HepG2 (cell line): Measurements from ENCODE around the gene FKBP8. TPM values are rescaled to one million over a fixed set of nuclear protein-coding genes. Genes with fewer than 3 reads are reported as not detected.

ENCODE experiments used
- CBFB ChIP-seq: sonication (generic); formaldehyde crosslinking; IDR thresholded peaks from 2 replicates; pipeline ENCODE4 v1.4.0; 2020; ENCODE audit warnings: missing genetic modification reagents
- ISL2 ChIP-seq: sonication (generic); formaldehyde crosslinking; IDR thresholded peaks from 2 replicates; pipeline ENCODE4 v1.5.0; 2020; ENCODE audit warnings: missing genetic modification reagents
- KLF15 ChIP-seq: sonication (generic); formaldehyde crosslinking; IDR thresholded peaks from 2 replicates; pipeline ENCODE4 v1.8.1; 2023; ENCODE audit warnings: borderline replicate concordance, mild to moderate bottlenecking, inconsistent platforms, missing genetic modification reagents, mixed read lengths
- NFKBIZ ChIP-seq: IDR thresholded peaks from 2 replicates; pipeline ENCODE4 v1.6.1; 2018; ENCODE audit warnings: missing genetic modification reagents, missing compliant biosample characterization
- SIX4 ChIP-seq: sonication (generic); formaldehyde crosslinking; IDR thresholded peaks from 2 replicates; pipeline ENCODE4 v1.4.0; 2020; ENCODE audit warnings: missing genetic modification reagents
- ZC3H13 ChIP-seq: sonication (generic); formaldehyde crosslinking; IDR thresholded peaks from 2 replicates; pipeline ENCODE4 v1.8.1; 2023; ENCODE audit warnings: mild to moderate bottlenecking, missing genetic modification reagents, moderate library complexity
- ZMYM4 ChIP-seq: sonication (generic); formaldehyde crosslinking; IDR thresholded peaks from 2 replicates; pipeline ENCODE4 v1.8.1; 2023; ENCODE audit warnings: mild to moderate bottlenecking, missing genetic modification reagents
- ZNF256 ChIP-seq: sonication (generic); formaldehyde crosslinking; conservative IDR thresholded peaks from 2 replicates; pipeline ENCODE4 v1.4.0; 2020; ENCODE audit warnings: missing genetic modification reagents
- ZNF7 ChIP-seq: IDR thresholded peaks from 2 replicates; pipeline ENCODE4 v1.6.1; 2016; ENCODE audit warnings: missing biosample characterization, missing genetic modification reagents
- polyA plus RNA-seq, 8 experiments: library from polyadenylated mRNA; depleted of rRNA in 3 of 8; stranded (reverse) in 7 of 8; unstranded in 1 of 8; fragments of >200 nt; fragmentation: Illumina TruSeq in 4 of 8; extraction: Trizol in 4 of 8; gene quantifications; 2 replicates each; pipeline versions ENCODE4 v1.2.1 to v1.2.3, GENCODE V29; 2011 to 2016; ENCODE audit warnings: low read depth in 4 of 8, missing spikeins in 1 of 8, mixed read lengths in 1 of 8; ENCODE audit not compliant: insufficient read depth in 1 of 8
- total RNA-seq, 5 experiments: library from RNA; depleted of rRNA; stranded (reverse); fragments of >200 nt; fragmentation: Illumina TruSeq; extraction: Trizol; gene quantifications; 2 replicates each; pipeline ENCODE4 v1.2.3, GENCODE V29; 2016; ENCODE audit warnings: low read depth in 1 of 5
- TF ChIP-seq, protein P1 (sequence below): sonication (generic); formaldehyde crosslinking; conservative IDR thresholded peaks from 2 replicates; pipeline ENCODE4 v1.4.0; 2020; ENCODE audit warnings: missing genetic modification reagents
- TF ChIP-seq, protein P2 (sequence below): IDR thresholded peaks from 2 replicates; pipeline ENCODE4 v1.6.1; 2016; ENCODE audit warnings: missing compliant biosample characterization, missing genetic modification reagents, borderline replicate concordance
- TF ChIP-seq, protein P3 (sequence below): IDR thresholded peaks from 2 replicates; pipeline ENCODE4 v1.6.1; 2012; ENCODE audit warnings: low read length, improper control_type of control experiment
- TF ChIP-seq, protein P4 (sequence below): sonication (generic); formaldehyde crosslinking; IDR thresholded peaks from 2 replicates; pipeline ENCODE4 v1.8.1; 2023; ENCODE audit warnings: mild to moderate bottlenecking, missing genetic modification reagents
- TF ChIP-seq, protein P5 (sequence below): conservative IDR thresholded peaks from 2 replicates; pipeline ENCODE4 v1.6.1; 2018; ENCODE audit warnings: missing genetic modification reagents
- TF ChIP-seq, protein P6 (sequence below): sonication (generic); formaldehyde crosslinking; IDR thresholded peaks from 2 replicates; pipeline ENCODE4 v1.5.1; 2020; ENCODE audit warnings: mild to moderate bottlenecking, missing genetic modification reagents, moderate library complexity
- TF ChIP-seq, protein P7 (sequence below): sonication (generic); formaldehyde crosslinking; IDR thresholded peaks from 2 replicates; pipeline ENCODE4 v1.9.0; 2021; ENCODE audit warnings: missing genetic modification reagents, borderline replicate concordance

FKBP8 gene
- total and polyA plus RNA-seq, 2 of the 13 experiments (the other 11 are each of a cell fraction or from before 2014, with no cell fraction given), result 81.7 to 93.9 TPM

DNA sequence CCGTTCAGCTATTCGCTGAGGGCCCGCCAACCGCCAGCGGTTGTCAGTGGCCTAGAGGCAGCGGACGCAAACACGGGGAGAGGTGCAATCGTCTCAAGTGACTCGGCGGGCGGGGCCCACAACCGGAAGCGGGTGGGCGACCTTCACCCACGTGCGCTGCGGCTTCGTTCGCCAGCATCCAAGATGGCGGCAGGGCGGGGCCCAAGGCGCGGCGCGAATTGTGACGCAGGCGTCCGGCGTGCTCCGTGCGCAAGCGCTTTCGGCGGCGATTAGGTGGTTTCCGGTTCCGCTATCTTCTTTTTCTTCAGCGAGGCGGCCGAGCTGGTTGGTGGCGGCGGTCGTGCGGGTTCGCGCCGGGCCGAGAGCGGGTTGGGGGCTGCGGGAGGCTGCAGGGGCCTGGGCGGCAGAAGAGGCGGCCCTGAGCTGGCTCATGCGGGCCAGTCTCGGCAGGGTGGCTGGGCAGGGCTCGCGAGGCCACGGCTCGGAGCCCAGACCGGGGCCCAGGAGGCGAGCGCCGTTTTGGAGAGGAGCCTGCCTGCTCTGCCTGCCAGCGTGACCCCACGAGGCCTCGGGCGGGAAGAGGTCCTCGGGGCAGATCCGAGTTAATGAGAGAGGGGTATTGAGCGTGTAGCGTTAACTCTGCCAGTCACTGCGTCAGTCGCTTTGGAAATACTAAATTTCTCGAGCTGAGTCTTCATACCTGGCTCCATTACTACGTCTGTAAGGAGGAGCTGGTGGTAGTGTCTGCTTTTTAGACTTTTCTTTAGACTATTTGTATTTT lies 28.4 kb upstream of the FKBP8 start, which contains the start of gene UBA52 (continued):
- TF ChIP-seq, protein P1, sequence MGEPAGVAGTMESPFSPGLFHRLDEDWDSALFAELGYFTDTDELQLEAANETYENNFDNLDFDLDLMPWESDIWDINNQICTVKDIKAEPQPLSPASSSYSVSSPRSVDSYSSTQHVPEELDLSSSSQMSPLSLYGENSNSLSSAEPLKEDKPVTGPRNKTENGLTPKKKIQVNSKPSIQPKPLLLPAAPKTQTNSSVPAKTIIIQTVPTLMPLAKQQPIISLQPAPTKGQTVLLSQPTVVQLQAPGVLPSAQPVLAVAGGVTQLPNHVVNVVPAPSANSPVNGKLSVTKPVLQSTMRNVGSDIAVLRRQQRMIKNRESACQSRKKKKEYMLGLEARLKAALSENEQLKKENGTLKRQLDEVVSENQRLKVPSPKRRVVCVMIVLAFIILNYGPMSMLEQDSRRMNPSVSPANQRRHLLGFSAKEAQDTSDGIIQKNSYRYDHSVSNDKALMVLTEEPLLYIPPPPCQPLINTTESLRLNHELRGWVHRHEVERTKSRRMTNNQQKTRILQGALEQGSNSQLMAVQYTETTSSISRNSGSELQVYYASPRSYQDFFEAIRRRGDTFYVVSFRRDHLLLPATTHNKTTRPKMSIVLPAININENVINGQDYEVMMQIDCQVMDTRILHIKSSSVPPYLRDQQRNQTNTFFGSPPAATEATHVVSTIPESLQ, result no peak
- TF ChIP-seq CBFB, result peak; percentile 92
- no peak for TF ChIP-seq ZNF256 (CRISPR knock-in tag)
- TF ChIP-seq ZMYM4 (CRISPR knock-in tag), result peak; percentile 89; the same call in 1 of the 2 replicates
- TF ChIP-seq ZNF7, result no peak
- TF ChIP-seq, protein P2, sequence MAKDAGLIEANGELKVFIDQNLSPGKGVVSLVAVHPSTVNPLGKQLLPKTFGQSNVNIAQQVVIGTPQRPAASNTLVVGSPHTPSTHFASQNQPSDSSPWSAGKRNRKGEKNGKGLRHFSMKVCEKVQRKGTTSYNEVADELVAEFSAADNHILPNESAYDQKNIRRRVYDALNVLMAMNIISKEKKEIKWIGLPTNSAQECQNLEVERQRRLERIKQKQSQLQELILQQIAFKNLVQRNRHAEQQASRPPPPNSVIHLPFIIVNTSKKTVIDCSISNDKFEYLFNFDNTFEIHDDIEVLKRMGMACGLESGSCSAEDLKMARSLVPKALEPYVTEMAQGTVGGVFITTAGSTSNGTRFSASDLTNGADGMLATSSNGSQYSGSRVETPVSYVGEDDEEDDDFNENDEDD (CRISPR knock-in tag), result peak; percentile 95
- TF ChIP-seq SIX4 (CRISPR knock-in tag), result peak; percentile 95
- TF ChIP-seq, protein P3, sequence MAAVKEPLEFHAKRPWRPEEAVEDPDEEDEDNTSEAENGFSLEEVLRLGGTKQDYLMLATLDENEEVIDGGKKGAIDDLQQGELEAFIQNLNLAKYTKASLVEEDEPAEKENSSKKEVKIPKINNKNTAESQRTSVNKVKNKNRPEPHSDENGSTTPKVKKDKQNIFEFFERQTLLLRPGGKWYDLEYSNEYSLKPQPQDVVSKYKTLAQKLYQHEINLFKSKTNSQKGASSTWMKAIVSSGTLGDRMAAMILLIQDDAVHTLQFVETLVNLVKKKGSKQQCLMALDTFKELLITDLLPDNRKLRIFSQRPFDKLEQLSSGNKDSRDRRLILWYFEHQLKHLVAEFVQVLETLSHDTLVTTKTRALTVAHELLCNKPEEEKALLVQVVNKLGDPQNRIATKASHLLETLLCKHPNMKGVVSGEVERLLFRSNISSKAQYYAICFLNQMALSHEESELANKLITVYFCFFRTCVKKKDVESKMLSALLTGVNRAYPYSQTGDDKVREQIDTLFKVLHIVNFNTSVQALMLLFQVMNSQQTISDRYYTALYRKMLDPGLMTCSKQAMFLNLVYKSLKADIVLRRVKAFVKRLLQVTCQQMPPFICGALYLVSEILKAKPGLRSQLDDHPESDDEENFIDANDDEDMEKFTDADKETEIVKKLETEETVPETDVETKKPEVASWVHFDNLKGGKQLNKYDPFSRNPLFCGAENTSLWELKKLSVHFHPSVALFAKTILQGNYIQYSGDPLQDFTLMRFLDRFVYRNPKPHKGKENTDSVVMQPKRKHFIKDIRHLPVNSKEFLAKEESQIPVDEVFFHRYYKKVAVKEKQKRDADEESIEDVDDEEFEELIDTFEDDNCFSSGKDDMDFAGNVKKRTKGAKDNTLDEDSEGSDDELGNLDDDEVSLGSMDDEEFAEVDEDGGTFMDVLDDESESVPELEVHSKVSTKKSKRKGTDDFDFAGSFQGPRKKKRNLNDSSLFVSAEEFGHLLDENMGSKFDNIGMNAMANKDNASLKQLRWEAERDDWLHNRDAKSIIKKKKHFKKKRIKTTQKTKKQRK, result no peak
- TF ChIP-seq, protein P4, sequence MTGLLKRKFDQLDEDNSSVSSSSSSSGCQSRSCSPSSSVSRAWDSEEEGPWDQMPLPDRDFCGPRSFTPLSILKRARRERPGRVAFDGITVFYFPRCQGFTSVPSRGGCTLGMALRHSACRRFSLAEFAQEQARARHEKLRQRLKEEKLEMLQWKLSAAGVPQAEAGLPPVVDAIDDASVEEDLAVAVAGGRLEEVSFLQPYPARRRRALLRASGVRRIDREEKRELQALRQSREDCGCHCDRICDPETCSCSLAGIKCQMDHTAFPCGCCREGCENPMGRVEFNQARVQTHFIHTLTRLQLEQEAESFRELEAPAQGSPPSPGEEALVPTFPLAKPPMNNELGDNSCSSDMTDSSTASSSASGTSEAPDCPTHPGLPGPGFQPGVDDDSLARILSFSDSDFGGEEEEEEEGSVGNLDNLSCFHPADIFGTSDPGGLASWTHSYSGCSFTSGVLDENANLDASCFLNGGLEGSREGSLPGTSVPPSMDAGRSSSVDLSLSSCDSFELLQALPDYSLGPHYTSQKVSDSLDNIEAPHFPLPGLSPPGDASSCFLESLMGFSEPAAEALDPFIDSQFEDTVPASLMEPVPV (CRISPR knock-in tag), result peak; percentile 65
- TF ChIP-seq, protein P5, sequence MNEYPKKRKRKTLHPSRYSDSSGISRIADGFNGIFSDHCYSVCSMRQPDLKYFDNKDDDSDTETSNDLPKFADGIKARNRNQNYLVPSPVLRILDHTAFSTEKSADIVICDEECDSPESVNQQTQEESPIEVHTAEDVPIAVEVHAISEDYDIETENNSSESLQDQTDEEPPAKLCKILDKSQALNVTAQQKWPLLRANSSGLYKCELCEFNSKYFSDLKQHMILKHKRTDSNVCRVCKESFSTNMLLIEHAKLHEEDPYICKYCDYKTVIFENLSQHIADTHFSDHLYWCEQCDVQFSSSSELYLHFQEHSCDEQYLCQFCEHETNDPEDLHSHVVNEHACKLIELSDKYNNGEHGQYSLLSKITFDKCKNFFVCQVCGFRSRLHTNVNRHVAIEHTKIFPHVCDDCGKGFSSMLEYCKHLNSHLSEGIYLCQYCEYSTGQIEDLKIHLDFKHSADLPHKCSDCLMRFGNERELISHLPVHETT, result peak; percentile 94
- TF ChIP-seq, protein P6, sequence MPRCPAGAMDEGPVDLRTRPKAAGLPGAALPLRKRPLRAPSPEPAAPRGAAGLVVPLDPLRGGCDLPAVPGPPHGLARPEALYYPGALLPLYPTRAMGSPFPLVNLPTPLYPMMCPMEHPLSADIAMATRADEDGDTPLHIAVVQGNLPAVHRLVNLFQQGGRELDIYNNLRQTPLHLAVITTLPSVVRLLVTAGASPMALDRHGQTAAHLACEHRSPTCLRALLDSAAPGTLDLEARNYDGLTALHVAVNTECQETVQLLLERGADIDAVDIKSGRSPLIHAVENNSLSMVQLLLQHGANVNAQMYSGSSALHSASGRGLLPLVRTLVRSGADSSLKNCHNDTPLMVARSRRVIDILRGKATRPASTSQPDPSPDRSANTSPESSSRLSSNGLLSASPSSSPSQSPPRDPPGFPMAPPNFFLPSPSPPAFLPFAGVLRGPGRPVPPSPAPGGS (CRISPR knock-in tag), result peak; percentile 90
- TF ChIP-seq, protein P7, sequence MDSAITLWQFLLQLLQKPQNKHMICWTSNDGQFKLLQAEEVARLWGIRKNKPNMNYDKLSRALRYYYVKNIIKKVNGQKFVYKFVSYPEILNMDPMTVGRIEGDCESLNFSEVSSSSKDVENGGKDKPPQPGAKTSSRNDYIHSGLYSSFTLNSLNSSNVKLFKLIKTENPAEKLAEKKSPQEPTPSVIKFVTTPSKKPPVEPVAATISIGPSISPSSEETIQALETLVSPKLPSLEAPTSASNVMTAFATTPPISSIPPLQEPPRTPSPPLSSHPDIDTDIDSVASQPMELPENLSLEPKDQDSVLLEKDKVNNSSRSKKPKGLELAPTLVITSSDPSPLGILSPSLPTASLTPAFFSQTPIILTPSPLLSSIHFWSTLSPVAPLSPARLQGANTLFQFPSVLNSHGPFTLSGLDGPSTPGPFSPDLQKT, result peak; percentile 80; the same call in 1 of the 2 replicates
- TF ChIP-seq ZC3H13 (CRISPR knock-in tag), result peak; percentile 91
- peak; percentile 53; the same call in 1 of the 2 replicates for TF ChIP-seq ISL2 (CRISPR knock-in tag)
- peak; percentile 64; the same call in 1 of the 2 replicates for TF ChIP-seq NFKBIZ
- TF ChIP-seq KLF15 (CRISPR knock-in tag), result peak; percentile 67; the same call in 1 of the 2 replicates
